SK-N-SH (cell line): ENCODE results near the gene SFT2D1. TPM values are rescaled to one million over a fixed set of nuclear protein-coding genes. Genes with fewer than 3 reads are reported as not detected.

Source experiments
- CTCF ChIA-PET: fragments of 300-600, 350-600 bp; formaldehyde crosslinking; extraction: SDS; loops from one replicate; lab custom pipeline; 2021; lab: Yijun Ruan, JAX
- POLR2A ChIA-PET: fragments of 350-600 bp; sonication (Branson Sonifier 250); formaldehyde crosslinking; extraction: SDS; loops from one replicate; lab custom pipeline; 2020; ENCODE audit warnings: antibody characterized with exemption, inconsistent platforms; lab: Yijun Ruan, JAX
- DNase-seq: peaks from one replicate; pipeline ENCODE4 v3.0.0; 2012
- H2AFZ ChIP-seq: fragments of 200-600 bp; sonication (generic); 2 replicates; pipeline ENCODE4 v1.8.1; 2016; ENCODE audit warnings: antibody characterized with exemption, mild to moderate bottlenecking, low read depth
- H3F3A ChIP-seq: fragments of 200-600 bp; sonication (generic); replicated peaks from 2 replicates; pipeline ENCODE3; 2016; ENCODE audit warnings: antibody characterized with exemption, mild to moderate bottlenecking; ENCODE audit not compliant: insufficient read depth
- H3K27ac ChIP-seq, 2 experiments: fragments of 200-500 bp in 1 of 2; fragments of 200-600 bp in 1 of 2; sonication (Bioruptor generic) in 1 of 2; sonication (generic), shearing (Covaris generic) in 1 of 2; 2 replicates each; pipeline versions ENCODE4 v1.5.1 to v1.6.1; 2014 to 2016; ENCODE audit warnings: low read depth in 2 of 2, inconsistent platforms in 1 of 2, low read length in 1 of 2, mild to moderate bottlenecking in 1 of 2, mixed read lengths in 1 of 2
- H3K27me3 ChIP-seq: fragments of 200-600 bp; sonication (generic), shearing (Covaris generic); 2 replicates; pipeline ENCODE4 v1.6.1; 2016; ENCODE audit warnings: mixed run types; ENCODE audit not compliant: insufficient read depth
- H3K36me3 ChIP-seq, 2 experiments: fragments of 200-500 bp in 1 of 2; fragments of 200-600 bp in 1 of 2; sonication (Bioruptor generic) in 1 of 2; sonication (generic) in 1 of 2; replicated peaks in 1 of 2; 2 replicates each; pipeline versions ENCODE3 to v1.5.1; 2014 to 2016; ENCODE audit warnings: low read length in 1 of 2, mild to moderate bottlenecking in 1 of 2; ENCODE audit not compliant: insufficient read depth in 2 of 2, control insufficient read depth in 1 of 2
- H3K4me1 ChIP-seq, 2 experiments: fragments of 200-500 bp in 1 of 2; fragments of 200-600 bp in 1 of 2; sonication (Bioruptor generic) in 1 of 2; sonication (generic), shearing (Covaris generic) in 1 of 2; 2 replicates each; pipeline versions ENCODE4 v1.5.1 to v1.6.1; 2014 to 2016; ENCODE audit warnings: low read depth in 1 of 2, low read length in 1 of 2, mixed run types in 1 of 2; ENCODE audit not compliant: insufficient read depth in 2 of 2, control insufficient read depth in 1 of 2
- H3K4me2 ChIP-seq: fragments of 200-600 bp; sonication (generic), shearing (Covaris generic); 2 replicates; pipeline ENCODE4 v1.6.1; 2017; ENCODE audit warnings: mixed run types
- H3K4me3 ChIP-seq, 2 experiments: fragments of 200-500 bp in 1 of 2; fragments of 200-600 bp in 1 of 2; sonication (Bioruptor generic) in 1 of 2; sonication (generic), shearing (Covaris generic) in 1 of 2; 2 replicates each; pipeline versions ENCODE4 v1.5.1 to v1.8.1; 2014 to 2016; ENCODE audit warnings: low read depth in 2 of 2, inconsistent platforms in 1 of 2, low read length in 1 of 2, mild to moderate bottlenecking in 1 of 2, mixed read lengths in 1 of 2, moderate library complexity in 1 of 2
- H3K79me2 ChIP-seq: fragments of 200-600 bp; sonication (generic); 2 replicates; pipeline ENCODE4 v1.8.1; 2017; ENCODE audit warnings: mild to moderate bottlenecking; ENCODE audit not compliant: insufficient read depth
- H3K9ac ChIP-seq: fragments of 200-600 bp; sonication (generic); 2 replicates; pipeline ENCODE4 v1.6.1; 2017; ENCODE audit warnings: mixed run types
- H3K9me2 ChIP-seq: fragments of 200-600 bp; sonication (generic); 2 replicates; pipeline ENCODE4 v1.6.1; 2017; ENCODE audit warnings: mixed run types
- H3K9me3 ChIP-seq: fragments of 200-600 bp; sonication (generic); 2 replicates; pipeline ENCODE4 v1.6.1; 2017; ENCODE audit warnings: mixed run types, mild to moderate bottlenecking, moderate library complexity
- H4K20me1 ChIP-seq: fragments of 200-600 bp; sonication (generic); 2 replicates; pipeline ENCODE4 v1.6.1; 2017; ENCODE audit warnings: mild to moderate bottlenecking, mixed run types; ENCODE audit not compliant: insufficient read depth
- EP300 ChIP-seq, 2 experiments: IDR thresholded peaks; 2 replicates each; pipeline versions ENCODE4 v1.4.0 to v1.6.1; 2012; ENCODE audit warnings: borderline replicate concordance in 1 of 2, low read depth in 1 of 2, low read length in 1 of 2
- EZH2phosphoT487 ChIP-seq: fragments of 200-600 bp; sonication (generic); IDR thresholded peaks from 2 replicates; pipeline ENCODE4 v1.6.1; 2017; ENCODE audit warnings: low read depth, mixed run types, mild to moderate bottlenecking, antibody characterized with exemption, moderate library complexity, borderline replicate concordance
- FOXJ3 ChIP-seq: sonication (generic); formaldehyde crosslinking; IDR thresholded peaks from 2 replicates; pipeline ENCODE4 v1.5.1; 2020; ENCODE audit warnings: mild to moderate bottlenecking, missing genetic modification reagents
- GABPA ChIP-seq: IDR thresholded peaks from 2 replicates; pipeline ENCODE4 v1.4.0; 2012; ENCODE audit warnings: low read depth, mild to moderate bottlenecking
- GATA2 ChIP-seq: sonication (generic); formaldehyde crosslinking; IDR thresholded peaks from 2 replicates; pipeline ENCODE4 v1.5.0; 2020; ENCODE audit warnings: mild to moderate bottlenecking, missing genetic modification reagents
- MXI1 ChIP-seq: IDR thresholded peaks from 2 replicates; pipeline ENCODE4 v1.6.1; 2012; ENCODE audit warnings: mild to moderate bottlenecking, low read depth, low read length, improper control_type of control experiment
- NRF1 ChIP-seq: IDR thresholded peaks from 2 replicates; pipeline ENCODE4 v1.6.1; 2012; ENCODE audit warnings: low read depth, mild to moderate bottlenecking, low read length
- POLR2AphosphoS5 ChIP-seq: IDR thresholded peaks from 2 replicates; pipeline ENCODE4 v1.6.1; 2012; ENCODE audit warnings: low read depth, low read length
- REST ChIP-seq: IDR thresholded peaks from 2 replicates; pipeline ENCODE4 v1.6.1; 2012; ENCODE audit warnings: mild to moderate bottlenecking, low read depth, low read length, moderate library complexity
- RXRA ChIP-seq: IDR thresholded peaks from 2 replicates; pipeline ENCODE4 v1.4.0; 2012; ENCODE audit warnings: low read depth, mild to moderate bottlenecking, borderline replicate concordance
- TAF1 ChIP-seq: IDR thresholded peaks from 2 replicates; pipeline ENCODE4 v1.6.1; 2012; ENCODE audit warnings: low read depth, mild to moderate bottlenecking, low read length, moderate library complexity, borderline replicate concordance
- TCF12 ChIP-seq: IDR thresholded peaks from 2 replicates; pipeline ENCODE4 v1.4.0; 2012
- TEAD4 ChIP-seq: IDR thresholded peaks from 2 replicates; pipeline ENCODE4 v1.4.0; 2012; ENCODE audit warnings: mild to moderate bottlenecking, borderline replicate concordance; ENCODE audit not compliant: insufficient read depth
- USF2 ChIP-seq: fragments of 150-350 bp; IDR thresholded peaks from 2 replicates; pipeline ENCODE4 v1.6.1; 2017; ENCODE audit warnings: antibody characterized with exemption, low read length, low read depth, borderline replicate concordance
- YY1 ChIP-seq: IDR thresholded peaks from 2 replicates; pipeline ENCODE4 v1.4.0; 2012; ENCODE audit warnings: low read depth, mild to moderate bottlenecking
- ZBTB33 ChIP-seq: IDR thresholded peaks from 2 replicates; pipeline ENCODE4 v1.4.0; 2012; ENCODE audit warnings: low read depth, borderline replicate concordance
- WGBS: methylation state at CpG from one replicate; pipeline ENCODE4 v1.1.6; 2017; ENCODE audit warnings: low lambda C conversion rate; 5-methylcytosine and 5-hydroxymethylcytosine counted together
- polyA plus RNA-seq, 3 experiments: library from polyadenylated mRNA; depleted of rRNA; stranded (reverse); fragments of >200 nt; gene quantifications; 2 replicates each; pipeline ENCODE4 v1.2.3, GENCODE V29; 2012

The SFT2D1 gene
- polyA plus RNA-seq, 1 of the 3 experiments (the other 2 are of a cell fraction): 131 TPM

GRCh38 chr6:166318227-166318626, 24.1 kb downstream of the SFT2D1 start (continued):
- no peak for TF ChIP-seq REST

- H3K4me2 ChIP-seq: no peak overlapping the region
- H3F3A ChIP-seq: peaks cover 5% of the 10 kb centered on the region
- POLR2A ChIA-PET: no interaction called here
- DNase-seq: no peak
- H3K36me3 ChIP-seq: peaks cover 20% of the 10 kb centered on the region in 2 experiments
- H3K4me1 ChIP-seq: peaks cover 0 to 3% of the 10 kb centered on the region in 2 experiments; a peak in 2 of 4 replicates
- H3K27me3 ChIP-seq: no peaks in the 10 kb centered on the region
- no peak overlapping the region for H3K9ac ChIP-seq
- no peak overlapping the region for H3K4me3 ChIP-seq
- CTCF ChIA-PET: interaction anchor here (1.8 kb wide), 1 partner anchor 24 kb away, joined by 4 read pairs; no protein-coding TSS in a partner anchor
- H3K27ac ChIP-seq: no peak overlapping the region
- no peaks in the 10 kb centered on the region for H3K9me2 ChIP-seq
- no peaks in the 10 kb centered on the region for H3K9me3 ChIP-seq
- H3K79me2 ChIP-seq: no peaks in the 10 kb centered on the region
- H2AFZ ChIP-seq: no peak overlapping the region
- H4K20me1 ChIP-seq: no peaks in the 10 kb centered on the region
- WGBS: 95% methylated on average over 11 of the region's 19 CpGs
- TF ChIP-seq ZBTB33 (no peak), RXRA (no peak), REST (no peak), GATA2 (CRISPR knock-in tag) (no peak), TAF1 (no peak), POLR2AphosphoS5 (no peak), USF2 (no peak), EZH2phosphoT487 (no peak), EP300 (IDR thresholded peaks at IDR 0.05; ENCODE audit: borderline replicate concordance in 1 of 2, low read depth in 1 of 2, low read length in 1 of 2) (no peak), NRF1 (no peak), TEAD4 (no peak), GABPA (no peak), TCF12 (no peak), YY1 (no peak), MXI1 (no peak), FOXJ3 (no peak)
These were observed 24.8 kb downstream of the SFT2D1 start for GRCh38 chr6:166317261-166318212.
